ENCODE results near the gene MYO1A. TPM values are rescaled to one million over a fixed set of nuclear protein-coding genes. Genes with fewer than 3 reads are reported as not detected.

Gene MYO1A
- total RNA-seq, 1 experiment from 2014 or later: 0.12 TPM

- H3K4me3 Mint-ChIP-seq (ENCODE audit: unreplicated experiment): peak within 1 kb of the TSS; percentile 84
- intact Hi-C loops (cut with micrococcal nuclease): no loop called here
- H3K9me3 Mint-ChIP-seq (ENCODE audit: unreplicated experiment): no peaks in the 10 kb centered on the region
- peaks cover 33% of the 10 kb centered on the region for H3K36me3 Mint-ChIP-seq (ENCODE audit: insufficient read depth, unreplicated experiment)
- TF ChIP-seq CTCF (IDR thresholded peaks at IDR 0.05; ENCODE audit: unreplicated experiment): peak; percentile 43
- H3K4me1 Mint-ChIP-seq (ENCODE audit: insufficient read depth, unreplicated experiment): peaks cover 27% of the 10 kb centered on the region
- peak within 1 kb of the TSS; percentile 60 for H3K27ac Mint-ChIP-seq (ENCODE audit: low read depth, unreplicated experiment)
- H3K27me3 Mint-ChIP-seq (ENCODE audit: insufficient read depth, unreplicated experiment): no peaks in the 10 kb centered on the region
- BruUV-seq (replicated peaks): no TSS peak
- CTCF ChIA-PET: interaction anchor here (0.5 to 11.3 kb wide), 23 partner anchors 11 to 258 kb away, joined by 3 to 231 read pairs (median 4); partner anchors contain the start of genes MYO1A, NEMP1 and TAC3
- POLR2A ChIA-PET: interaction anchor here (0.7 to 4.1 kb wide), 5 partner anchors 55 to 283 kb away, joined by 3 to 18 read pairs (median 5); partner anchors contain the start of genes NACA and STAT6
- DNase-seq (ENCODE audit: unreplicated experiment): peak; percentile 52
Observed at GRCh38 chr12:57005980-57006808, 43.7 kb downstream of the MYO1A start, which contains the start of gene ZBTB39. Gene ZBTB39, minus strand, starts transcription at chr12:57006546. Its CDS starts 1,629 bp downstream, at chr12:57004917.

- intact Hi-C loops (cut with micrococcal nuclease): no loop called here
- CTCF ChIA-PET: interaction anchor here (0.6 to 11.3 kb wide), 19 partner anchors 8 to 755 kb away, joined by 3 to 231 read pairs (median 4); partner anchors contain the start of gene NEMP1
- no peaks in the 10 kb centered on the region for H3K9me3 Mint-ChIP-seq (ENCODE audit: unreplicated experiment)
- TF ChIP-seq CTCF (IDR thresholded peaks at IDR 0.05; ENCODE audit: unreplicated experiment): no peak
- peak overlapping the region; percentile 84 for H3K4me3 Mint-ChIP-seq (ENCODE audit: unreplicated experiment)
- no TSS peak for BruUV-seq (replicated peaks)
- peaks cover 41% of the 10 kb centered on the region for H3K36me3 Mint-ChIP-seq (ENCODE audit: insufficient read depth, unreplicated experiment)
- H3K27me3 Mint-ChIP-seq (ENCODE audit: insufficient read depth, unreplicated experiment): no peaks in the 10 kb centered on the region
- POLR2A ChIA-PET: interaction anchor here (1.0 to 4.1 kb wide), 6 partner anchors 13 to 281 kb away, joined by 3 to 18 read pairs (median 4); partner anchors contain the start of gene STAT6
- DNase-seq (ENCODE audit: unreplicated experiment): no peak
- peaks cover 32% of the 10 kb centered on the region for H3K4me1 Mint-ChIP-seq (ENCODE audit: insufficient read depth, unreplicated experiment)
- H3K27ac Mint-ChIP-seq (ENCODE audit: low read depth, unreplicated experiment): no peak overlapping the region
Observed at GRCh38 chr12:57004651-57005050, 45.3 kb downstream of the MYO1A start.

- no peak overlapping the region for H3K27ac Mint-ChIP-seq (ENCODE audit: low read depth, unreplicated experiment)
- H3K9me3 Mint-ChIP-seq (ENCODE audit: unreplicated experiment): no peaks in the 10 kb centered on the region
- H3K27me3 Mint-ChIP-seq (ENCODE audit: insufficient read depth, unreplicated experiment): no peaks in the 10 kb centered on the region
- no TSS peak for BruUV-seq (replicated peaks)
- H3K4me3 Mint-ChIP-seq (ENCODE audit: unreplicated experiment): no peak overlapping the region
- DNase-seq (ENCODE audit: unreplicated experiment): no peak
- CTCF ChIA-PET: interaction anchor here (0.8 to 11.3 kb wide), 7 partner anchors 9 to 263 kb away, joined by 3 to 231 read pairs (median 5); partner anchors contain the start of genes HSD17B6 and STAT6
- POLR2A ChIA-PET: interaction anchor here (4.1 kb wide), 1 partner anchor 108 kb away, joined by 18 read pairs; the partner anchor contains the start of gene STAT6
- no peak for TF ChIP-seq CTCF (IDR thresholded peaks at IDR 0.05; ENCODE audit: unreplicated experiment)
- H3K4me1 Mint-ChIP-seq (ENCODE audit: insufficient read depth, unreplicated experiment): peaks cover 29% of the 10 kb centered on the region
- peaks cover 48% of the 10 kb centered on the region for H3K36me3 Mint-ChIP-seq (ENCODE audit: insufficient read depth, unreplicated experiment)
- intact Hi-C loops (cut with micrococcal nuclease): no loop called here
Observed at GRCh38 chr12:57003395-57003794, 46.5 kb downstream of the MYO1A start.

- Mint-ChIP-seq H3K36me3 (ENCODE audit: insufficient read depth, unreplicated experiment) (peaks cover 52% of the 10 kb centered on the region), H3K9me3 (ENCODE audit: unreplicated experiment) (no peaks in the 10 kb centered on the region), H3K4me1 (ENCODE audit: insufficient read depth, unreplicated experiment) (peaks cover 29% of the 10 kb centered on the region), H3K27me3 (ENCODE audit: insufficient read depth, unreplicated experiment) (no peaks in the 10 kb centered on the region), H3K27ac (ENCODE audit: low read depth, unreplicated experiment) (no peak overlapping the region), H3K4me3 (ENCODE audit: unreplicated experiment) (no peak overlapping the region)
- no TSS peak for BruUV-seq (replicated peaks)
- peak; percentile 69 for DNase-seq (ENCODE audit: unreplicated experiment)
- ChIA-PET POLR2A (interaction anchor here (1.1 kb wide), 1 partner anchor 111 kb away, joined by 3 read pairs; no protein-coding TSS in a partner anchor), CTCF (interaction anchor here (0.6 to 9.5 kb wide), 22 partner anchors 14 to 655 kb away, joined by 3 to 119 read pairs (median 4); partner anchors contain the start of genes HSD17B6, NEMP1 and STAT6)
- intact Hi-C loops (cut with micrococcal nuclease): loop anchor here (1.0 kb wide), 1 partner anchor 244 kb away; no protein-coding TSS in a partner anchor
- peak; percentile 65 for TF ChIP-seq CTCF (IDR thresholded peaks at IDR 0.05; ENCODE audit: unreplicated experiment)
Observed at GRCh38 chr12:57001448-57001906, 48.5 kb downstream of the MYO1A start.
